ENCODE results near the gene GOLPH3L.

The GOLPH3L gene

DNA sequence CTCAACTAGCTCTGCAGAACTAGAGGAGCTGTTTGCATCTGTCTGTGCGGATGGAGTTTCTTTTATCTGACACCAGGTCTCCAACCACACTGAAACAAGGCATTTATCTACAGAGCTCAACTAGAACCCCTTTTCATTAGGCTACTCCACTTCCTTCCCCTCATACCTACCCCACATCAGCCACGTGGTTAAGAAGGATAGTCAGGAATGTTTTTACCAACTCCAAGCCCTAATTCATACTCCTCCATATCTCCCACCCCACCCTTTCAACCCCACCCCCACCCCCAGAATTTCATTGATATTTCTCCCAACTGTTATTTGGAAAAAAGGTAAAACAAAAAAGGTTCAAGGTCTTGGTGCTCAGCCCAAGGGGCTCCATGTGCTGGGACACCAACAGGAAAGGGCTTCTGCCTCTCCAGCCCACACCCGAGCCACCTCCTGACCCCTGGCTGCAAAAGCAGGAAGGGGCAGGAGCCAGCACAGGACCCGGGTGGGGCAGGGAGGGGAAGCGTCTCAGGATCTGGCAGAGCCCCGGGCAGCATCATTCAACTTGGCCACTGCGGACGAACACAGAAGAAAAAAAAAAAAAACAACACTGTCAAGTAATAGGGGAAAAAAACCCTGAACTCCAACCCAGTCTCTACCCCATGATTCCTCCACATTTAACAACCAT lies 74.5 kb downstream of the GOLPH3L start:
- Histone ChIP-seq H3K4me2 (peak overlapping the region in 4 of 11 experiments; percentile 49 to 70 (median 58); a peak in 9 of 22 replicates), H3K4me3 (no peak overlapping the region), H3K4me1 (peaks cover 0 to 83% (median 35%) of the 10 kb centered on the region in 10 experiments; a peak in 15 of 20 replicates), H3K27ac (peak overlapping the region in 9 of 11 experiments; percentile 5 to 58 (median 31); a peak in 11 of 22 replicates), H3K27me3 (no peaks in the 10 kb centered on the region), H3K9ac (peak overlapping the region in 7 of 11 experiments; percentile 22 to 48 (median 37); a peak in 7 of 22 replicates), H3K9me3 (replicated peaks in 1 of 11) (no peaks in the 10 kb centered on the region), H3K36me3 (peaks cover 53 to 99% (median 96%) of the 10 kb centered on the region in 11 experiments), H4K20me1 (peaks cover 0 to 9% (median 0%) of the 10 kb centered on the region in 11 experiments; a peak in 6 of 22 replicates)
- no peak for TF ChIP-seq Cebpa-rat (IDR thresholded peaks at IDR 0.05)

DNA sequence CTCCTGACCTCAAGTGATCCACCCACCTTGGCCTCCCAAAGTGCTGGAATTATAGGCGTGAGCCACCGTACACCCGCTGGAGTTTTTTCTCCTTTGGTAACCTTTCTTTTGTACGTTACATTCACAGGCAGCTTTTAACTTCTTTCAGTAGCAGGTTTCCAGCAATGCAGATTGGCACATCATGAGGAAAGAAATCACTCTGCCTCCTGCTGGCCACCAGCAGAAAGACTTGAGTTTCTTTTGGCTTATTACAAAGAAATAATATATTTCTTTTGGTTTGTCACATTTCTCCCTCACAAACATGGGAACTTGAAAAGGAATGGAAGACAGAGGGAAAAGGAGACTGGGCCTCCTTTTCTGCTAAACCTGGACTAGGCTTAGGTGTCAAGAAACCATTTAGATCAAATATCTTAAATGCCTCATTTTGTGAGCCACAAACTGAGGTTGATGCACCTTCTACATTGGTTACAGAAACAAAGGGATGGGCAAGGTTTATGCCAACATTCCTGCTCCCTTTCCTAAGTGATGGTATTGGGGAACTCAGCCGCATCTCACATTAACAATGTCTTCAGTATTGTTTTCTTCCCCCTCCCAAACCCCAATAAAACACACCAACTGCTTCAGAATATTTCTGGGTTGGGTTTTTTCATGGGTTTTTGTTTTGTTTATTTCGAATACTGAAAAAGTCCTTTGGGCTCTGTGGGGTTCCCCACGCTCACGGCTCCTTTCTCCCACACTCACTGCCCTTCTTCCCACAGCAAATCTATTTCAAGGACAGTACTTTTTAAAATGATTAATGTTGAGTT lies 75.3 kb downstream of the GOLPH3L start:
- no peaks in the 10 kb centered on the region for H3K27me3 ChIP-seq
- no peaks in the 10 kb centered on the region for H3K9me3 ChIP-seq (replicated peaks in 1 of 11)
- peak overlapping the region in 8 of 11 experiments; percentile 11 to 48 (median 37); a peak in 11 of 22 replicates for H3K9ac ChIP-seq
- H3K4me3 ChIP-seq, result no peak overlapping the region
- no peak for TF ChIP-seq Cebpa-rat (IDR thresholded peaks at IDR 0.05)
- peak overlapping the region in 9 of 11 experiments; percentile 5 to 62 (median 31); a peak in 13 of 22 replicates for H3K27ac ChIP-seq
- peaks cover 0 to 4% (median 0%) of the 10 kb centered on the region in 11 experiments; a peak in 1 of 22 replicates for H4K20me1 ChIP-seq
- peak overlapping the region in 4 of 11 experiments; percentile 46 to 70 (median 58); a peak in 8 of 22 replicates for H3K4me2 ChIP-seq
- peaks cover 0 to 86% (median 35%) of the 10 kb centered on the region in 10 experiments; a peak in 13 of 20 replicates for H3K4me1 ChIP-seq
- H3K36me3 ChIP-seq, result peaks cover 51 to 99% (median 96%) of the 10 kb centered on the region in 11 experiments

DNA sequence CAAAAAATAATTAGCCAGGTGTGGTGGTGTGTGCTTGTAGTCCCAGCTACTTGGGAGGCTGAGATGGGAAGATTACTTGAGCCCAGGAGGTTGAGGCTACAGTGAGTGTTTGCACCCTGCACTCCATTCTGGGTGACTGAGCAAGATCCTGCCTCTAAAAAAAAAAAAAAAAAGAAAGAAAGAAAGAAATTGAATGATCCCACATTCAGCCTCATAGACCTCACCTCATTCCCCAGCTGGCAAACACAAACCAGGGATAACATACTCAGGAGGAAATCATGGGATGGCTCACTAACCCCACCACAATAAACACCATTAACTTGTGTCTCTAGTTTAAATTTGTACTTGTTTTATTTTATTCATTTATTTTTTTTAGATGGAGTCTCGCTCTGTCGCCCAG lies 76.0 kb downstream of the GOLPH3L start:
- peaks cover 43 to 99% (median 96%) of the 10 kb centered on the region in 11 experiments for H3K36me3 ChIP-seq
- no peak for TF ChIP-seq Cebpa-rat (IDR thresholded peaks at IDR 0.05)

DNA sequence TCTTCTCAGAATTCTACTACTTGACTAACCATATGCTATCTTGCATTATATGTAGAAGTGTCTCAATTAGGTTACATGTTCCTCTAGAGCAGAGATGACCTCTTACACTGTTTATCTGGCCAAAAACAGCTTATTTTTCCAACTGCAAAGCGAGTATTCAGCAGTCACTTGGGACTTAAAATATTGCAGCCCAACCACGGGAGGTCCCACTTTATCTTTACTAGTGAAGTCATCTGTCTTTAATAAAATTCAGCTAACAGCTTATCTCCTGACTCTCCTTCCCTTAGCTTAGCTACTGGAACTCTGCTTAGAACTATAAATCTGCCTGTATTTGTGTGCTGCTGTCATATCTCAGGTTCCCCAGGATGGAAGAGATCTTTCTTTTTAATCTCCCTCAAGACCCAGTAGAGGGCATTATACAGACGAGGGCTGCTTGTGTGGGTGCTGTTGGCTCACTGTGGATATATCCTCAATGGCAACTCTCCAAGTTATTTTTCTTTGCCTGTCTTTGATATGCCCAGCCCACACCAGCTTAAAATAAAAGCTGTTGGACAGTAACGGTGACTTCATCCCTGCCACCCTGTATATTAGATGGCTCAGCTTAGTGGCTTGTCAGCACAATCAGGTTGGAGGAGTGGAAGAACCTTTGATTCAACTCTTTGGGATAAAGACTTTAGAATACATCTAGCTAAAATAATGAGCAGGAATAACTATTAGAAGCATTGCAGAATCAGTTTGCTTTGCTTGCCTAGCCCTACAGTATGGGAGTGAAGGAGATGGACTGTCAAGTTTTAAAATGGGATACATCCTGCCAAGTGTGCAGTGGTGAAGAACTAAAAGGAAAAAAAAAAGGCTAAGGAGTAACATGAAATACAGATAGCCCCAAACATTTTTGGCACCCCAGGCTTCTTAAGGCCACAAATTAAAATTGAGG lies 77.1 kb downstream of the GOLPH3L start:
- Histone ChIP-seq H3K27ac (peak overlapping the region in 10 of 11 experiments; percentile 11 to 62 (median 40); a peak in 17 of 22 replicates), H4K20me1 (peaks cover 0 to 4% (median 0%) of the 10 kb centered on the region in 11 experiments; a peak in 1 of 22 replicates), H3K4me1 (peaks cover 4 to 93% (median 49%) of the 10 kb centered on the region in 10 experiments; a peak in 19 of 20 replicates), H3K9me3 (replicated peaks in 1 of 11) (no peaks in the 10 kb centered on the region), H3K9ac (peak overlapping the region in 9 of 11 experiments; percentile 3 to 57 (median 40); a peak in 8 of 22 replicates), H3K36me3 (peaks cover 32 to 99% (median 95%) of the 10 kb centered on the region in 11 experiments), H3K27me3 (no peaks in the 10 kb centered on the region), H3K4me3 (no peak overlapping the region), H3K4me2 (peak overlapping the region in 6 of 11 experiments; percentile 14 to 70 (median 48); a peak in 10 of 22 replicates)
- TF ChIP-seq Cebpa-rat (IDR thresholded peaks at IDR 0.05), result no peak

More for the DNA sequence above, 76.0 kb downstream of the GOLPH3L start:
- no peak overlapping the region for H3K4me3 ChIP-seq
- H3K4me1 ChIP-seq, result peaks cover 0 to 88% (median 38%) of the 10 kb centered on the region in 10 experiments; a peak in 14 of 20 replicates
- H3K27ac ChIP-seq, result peak overlapping the region in 8 of 11 experiments; percentile 14 to 62 (median 35); a peak in 11 of 22 replicates
- H3K9ac ChIP-seq, result peak overlapping the region in 4 of 11 experiments; percentile 1 to 47 (median 25); a peak in 5 of 22 replicates
- H3K27me3 ChIP-seq, result no peaks in the 10 kb centered on the region
- peak overlapping the region in 4 of 11 experiments; percentile 46 to 70 (median 56); a peak in 6 of 22 replicates for H3K4me2 ChIP-seq
- no peaks in the 10 kb centered on the region for H3K9me3 ChIP-seq (replicated peaks in 1 of 11)
- peaks cover 0 to 4% (median 0%) of the 10 kb centered on the region in 11 experiments; a peak in 1 of 22 replicates for H4K20me1 ChIP-seq

DNA sequence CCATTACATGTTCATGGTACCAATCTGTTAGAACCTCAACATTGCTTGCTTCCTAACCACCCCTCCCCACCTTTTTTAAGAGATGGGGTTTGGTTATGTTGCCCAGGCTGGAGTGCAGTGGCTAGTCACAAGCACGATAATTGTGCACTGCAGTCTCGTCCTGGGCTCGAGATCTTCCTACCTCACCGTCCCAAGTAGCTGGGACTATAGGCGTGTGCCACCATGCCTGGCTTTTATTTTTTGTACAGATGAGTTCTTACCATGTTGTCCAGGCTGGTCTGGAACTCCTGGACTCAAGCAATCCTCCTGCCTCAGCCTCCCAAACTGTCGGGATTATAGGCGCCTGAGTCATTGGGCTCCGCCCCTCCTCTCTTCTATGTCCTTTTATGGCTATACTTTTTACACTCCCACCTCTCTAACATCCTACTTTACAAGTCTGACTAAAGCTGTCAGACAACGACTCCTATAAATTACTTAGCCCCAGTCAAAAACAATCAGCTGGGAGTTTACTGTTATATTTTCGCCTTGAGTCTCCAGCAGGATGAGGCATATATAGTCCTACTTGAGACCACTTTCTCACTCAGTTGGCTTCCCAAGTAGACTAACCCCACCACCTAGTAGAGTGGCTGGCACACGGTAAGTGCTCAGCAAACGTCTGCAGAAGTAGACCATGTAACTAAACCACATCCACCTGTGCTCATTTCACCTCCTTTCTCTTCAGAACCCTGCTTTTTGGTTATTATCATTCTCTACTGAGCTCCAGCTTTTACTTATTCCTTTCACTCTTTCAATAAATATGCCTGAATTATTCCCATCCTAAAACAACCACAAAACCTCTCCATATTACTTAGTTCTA lies 81.4 kb downstream of the GOLPH3L start:
- Histone ChIP-seq H3K4me2 (peak overlapping the region in 8 of 11 experiments; percentile 85 to 96 (median 92); a peak in 16 of 22 replicates), H3K9me3 (replicated peaks in 1 of 11) (no peaks in the 10 kb centered on the region), H3K36me3 (peaks cover 8 to 66% (median 54%) of the 10 kb centered on the region in 11 experiments; a peak in 21 of 22 replicates), H4K20me1 (no peaks in the 10 kb centered on the region), H3K27me3 (no peaks in the 10 kb centered on the region), H3K9ac (peak overlapping the region in 4 of 11 experiments; percentile 37 to 97 (median 86); a peak in 4 of 22 replicates), H3K27ac (peak overlapping the region; percentile 87 to 100 (median 97)), H3K4me3 (no peak overlapping the region), H3K4me1 (peaks cover 43 to 92% (median 72%) of the 10 kb centered on the region in 10 experiments)
- TF ChIP-seq Cebpa-rat (IDR thresholded peaks at IDR 0.05), result no peak

DNA sequence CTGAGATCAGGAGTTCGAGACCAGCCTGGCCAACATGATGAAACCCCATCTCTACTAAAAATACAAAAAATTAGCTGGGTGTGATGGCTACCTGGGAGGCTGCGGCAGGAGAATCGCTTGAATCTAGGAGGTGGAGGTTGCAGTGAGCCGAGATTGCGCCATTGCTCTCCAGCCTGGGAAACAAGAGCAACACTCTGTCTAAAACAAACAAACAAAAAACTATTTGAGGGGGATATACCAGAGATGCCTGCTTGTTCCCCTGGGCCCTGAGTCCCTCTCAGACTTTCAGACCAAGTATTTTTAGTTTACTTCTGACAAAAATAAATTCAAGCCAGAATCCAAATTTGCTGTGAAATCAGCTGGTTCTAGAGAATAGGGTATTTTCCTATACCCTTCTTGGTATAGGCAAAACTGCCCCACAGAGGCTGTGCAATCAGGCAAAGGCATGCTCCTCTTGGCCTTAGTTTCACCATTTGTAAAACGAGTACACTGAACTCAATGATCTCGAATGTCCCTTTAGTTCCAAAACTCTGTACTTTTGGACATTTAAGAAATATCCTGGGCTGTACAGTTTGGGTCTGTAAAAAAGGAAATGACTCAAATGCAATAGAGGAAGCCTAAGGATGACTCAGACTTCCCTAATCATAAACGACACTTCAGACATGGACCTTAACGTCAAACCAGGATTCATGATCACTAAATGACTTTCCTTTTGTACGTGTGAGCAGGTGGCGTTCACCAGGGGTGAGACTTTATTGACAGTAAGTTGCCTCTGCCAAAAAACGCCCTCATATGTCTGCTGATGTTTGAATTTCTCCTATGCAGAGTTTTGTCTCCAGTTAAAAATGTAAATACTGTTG lies 83.7 kb downstream of the GOLPH3L start:
- peak overlapping the region in 9 of 10 experiments; percentile 21 to 59 (median 40); a peak in 16 of 20 replicates for H3K4me3 ChIP-seq
- no peaks in the 10 kb centered on the region for H3K9me3 ChIP-seq (replicated peaks in 1 of 11)
- peaks cover 43 to 94% (median 76%) of the 10 kb centered on the region in 10 experiments for H3K4me1 ChIP-seq
- peaks cover 6 to 59% (median 36%) of the 10 kb centered on the region in 11 experiments; a peak in 21 of 22 replicates for H3K36me3 ChIP-seq
- H3K4me2 ChIP-seq, result peak overlapping the region; percentile 62 to 96 (median 90)
- peak in 4 of 11 experiments; percentile 15 to 61 (median 37); a peak in 6 of 22 replicates for TF ChIP-seq Cebpa-rat (IDR thresholded peaks at IDR 0.05)
- H3K9ac ChIP-seq, result peak overlapping the region; percentile 78 to 97 (median 85)
- no peaks in the 10 kb centered on the region for H3K27me3 ChIP-seq
- no peaks in the 10 kb centered on the region for H4K20me1 ChIP-seq
- H3K27ac ChIP-seq, result peak overlapping the region; percentile 87 to 100 (median 97)

Measured in BLaER1 treated with 17β-estradiol and CSF1 and Interleukin-3, amounts not matched to agents 10 nM and 100 nM (cell line).